Measurements from ENCODE around the gene CFAP54.
"Not testable (repeated sequence)": the region's sequence is repeated elsewhere in the genome, so short reads cannot be mapped to it uniquely, and the experiment has no call there.

Gene CFAP54

DNA sequence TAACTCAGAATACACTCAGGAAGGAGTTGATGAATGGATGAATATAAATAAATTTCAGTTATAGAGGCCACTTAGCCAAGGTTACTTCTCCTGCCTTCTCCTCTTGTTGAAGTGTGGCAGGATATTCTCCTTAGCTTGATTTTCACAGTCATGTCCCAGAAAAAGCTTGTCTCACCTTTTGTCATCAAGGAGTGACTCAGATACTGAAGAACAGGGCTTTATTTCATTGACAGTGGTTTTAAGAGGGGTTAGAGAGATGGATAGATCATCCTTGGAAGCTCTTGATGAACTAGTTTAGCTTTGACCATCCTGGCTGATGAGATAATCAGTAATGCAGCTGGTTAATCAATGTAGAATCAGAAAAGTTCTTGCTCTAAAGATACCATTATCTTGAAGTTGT is 35.0 kb upstream of the CFAP54 start:
- TF ChIP-seq POLR2AphosphoS5 (IDR thresholded peaks at IDR 0.05; ENCODE audit: borderline replicate concordance, low read depth, low read length) (no peak), EZH2 (IDR thresholded peaks at IDR 0.05) (no peak), FOXP2 (optimal IDR thresholded peaks at IDR 0.05; ENCODE audit: control extremely low read depth, extremely low read length, insufficient read depth) (no peak)
- no peak overlapping the region for H3K9ac ChIP-seq (ENCODE audit: insufficient read length)
- no peak for DNase-seq (ENCODE audit: low read depth, low spot score)

GRCh38 chr12:96456265-96456974 is 33.0 kb upstream of the CFAP54 start:
- no peak overlapping the region for H3K4me3 ChIP-seq
- DNase-seq (ENCODE audit: low read depth, low spot score), result no peak
- H3K36me3 ChIP-seq (ENCODE audit: insufficient read depth, low read length), result no peaks in the 10 kb centered on the region
- H3K27ac ChIP-seq, result no peak overlapping the region
- TF ChIP-seq EZH2 (IDR thresholded peaks at IDR 0.05) (no peak), POLR2AphosphoS5 (IDR thresholded peaks at IDR 0.05; ENCODE audit: borderline replicate concordance, low read depth, low read length) (no peak)
- H3K9ac ChIP-seq (ENCODE audit: insufficient read length), result no peak overlapping the region
- H3K9me3 ChIP-seq (ENCODE audit: low read depth, low read length), result no peaks in the 10 kb centered on the region

More for the DNA sequence above, 35.0 kb upstream of the CFAP54 start:
- Histone ChIP-seq H3K36me3 (ENCODE audit: insufficient read depth, low read length) (no peaks in the 10 kb centered on the region), H3K4me3 (no peak overlapping the region), H3K9me3 (ENCODE audit: low read depth, low read length) (no peaks in the 10 kb centered on the region), H3K27ac (no peak overlapping the region)

DNA sequence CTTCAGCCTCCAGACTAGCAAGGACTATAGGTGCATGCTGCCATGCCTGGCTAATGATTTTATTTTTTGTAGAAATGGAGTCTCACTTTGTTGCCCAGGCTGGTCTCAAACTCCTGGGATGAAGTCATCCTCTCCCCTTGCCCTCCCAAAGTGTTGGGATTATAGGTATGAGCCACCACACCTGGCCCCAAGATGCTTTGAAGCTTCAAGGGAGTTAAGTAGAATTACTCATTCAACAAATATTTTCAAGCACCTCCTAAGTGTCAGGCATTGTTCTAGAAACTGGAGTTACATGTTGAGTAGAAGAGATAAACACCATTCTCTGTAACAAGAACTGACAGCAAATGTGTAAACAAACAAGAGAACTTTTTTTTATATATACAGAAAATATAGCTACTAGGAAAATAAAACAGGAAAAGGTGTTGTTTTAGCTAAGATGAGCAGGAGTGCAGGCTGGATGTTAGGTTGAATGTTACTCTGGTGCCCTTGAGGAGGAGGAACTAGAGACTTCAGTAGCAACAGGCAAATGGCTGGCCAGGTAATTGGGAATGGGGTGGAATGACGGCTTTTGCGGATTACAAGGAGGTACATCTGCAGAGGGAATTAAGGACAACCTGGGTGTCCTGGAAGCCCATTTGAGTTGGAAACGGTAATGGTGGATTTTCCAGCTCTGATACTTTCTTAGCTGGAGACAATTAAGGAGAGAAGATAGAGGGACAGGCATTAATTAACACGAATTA is 32.0 kb upstream of the CFAP54 start:
- DNase-seq (ENCODE audit: low read depth, low spot score), result no peak
- no peak overlapping the region for H3K27ac ChIP-seq

DNA sequence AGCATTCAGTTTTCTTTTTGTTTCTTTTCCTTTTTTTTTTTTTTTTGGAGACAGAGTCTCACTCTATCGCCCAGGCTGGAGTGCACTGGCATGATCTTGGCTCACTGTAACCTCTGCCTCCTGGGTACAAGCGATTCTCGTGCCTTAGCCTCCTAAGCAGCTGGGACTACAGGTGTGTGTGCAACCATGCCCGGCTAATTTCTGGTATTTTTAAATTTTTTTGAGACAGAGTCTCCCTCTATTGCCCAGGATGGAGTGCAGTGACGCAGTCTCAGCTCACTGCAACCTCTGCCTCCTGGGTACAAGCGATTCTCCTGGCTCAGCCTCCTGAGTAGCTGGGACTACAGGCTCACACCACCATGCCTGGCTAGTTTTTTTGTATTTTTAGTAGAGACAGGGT is 30.1 kb upstream of the CFAP54 start:
- H3K9ac ChIP-seq (ENCODE audit: insufficient read length); H3K36me3 ChIP-seq (ENCODE audit: insufficient read depth, low read length); H3K27ac ChIP-seq; H3K4me3 ChIP-seq; DNase-seq (ENCODE audit: low read depth, low spot score); H3K9me3 ChIP-seq (ENCODE audit: low read depth, low read length): not testable (repeated sequence)

More for the DNA sequence above, 32.0 kb upstream of the CFAP54 start:
- TF ChIP-seq FOXP2 (optimal IDR thresholded peaks at IDR 0.05; ENCODE audit: control extremely low read depth, extremely low read length, insufficient read depth) (no peak), POLR2AphosphoS5 (IDR thresholded peaks at IDR 0.05; ENCODE audit: borderline replicate concordance, low read depth, low read length) (no peak), EZH2 (IDR thresholded peaks at IDR 0.05) (no peak)
- no peaks in the 10 kb centered on the region for H3K9me3 ChIP-seq (ENCODE audit: low read depth, low read length)
- H3K9ac ChIP-seq (ENCODE audit: insufficient read length), result no peak overlapping the region
- H3K4me3 ChIP-seq, result no peak overlapping the region
- H3K36me3 ChIP-seq (ENCODE audit: insufficient read depth, low read length), result no peaks in the 10 kb centered on the region

GRCh38 chr12:96462571-96463280 is 26.7 kb upstream of the CFAP54 start:
- no peak overlapping the region for H3K27ac ChIP-seq
- H3K36me3 ChIP-seq (ENCODE audit: insufficient read depth, low read length), result no peaks in the 10 kb centered on the region
- no peak overlapping the region for H3K4me3 ChIP-seq
- H3K9me3 ChIP-seq (ENCODE audit: low read depth, low read length), result no peaks in the 10 kb centered on the region
- DNase-seq (ENCODE audit: low read depth, low spot score), result no peak
- TF ChIP-seq POLR2AphosphoS5 (IDR thresholded peaks at IDR 0.05; ENCODE audit: borderline replicate concordance, low read depth, low read length), result no peak
- TF ChIP-seq FOXP2 (optimal IDR thresholded peaks at IDR 0.05; ENCODE audit: control extremely low read depth, extremely low read length, insufficient read depth), result no peak
- H3K9ac ChIP-seq (ENCODE audit: insufficient read length), result no peak overlapping the region

GRCh38 chr12:96465896-96466295 is 23.5 kb upstream of the CFAP54 start:
- TF ChIP-seq FOXP2 (optimal IDR thresholded peaks at IDR 0.05; ENCODE audit: control extremely low read depth, extremely low read length, insufficient read depth) (no peak), EZH2 (IDR thresholded peaks at IDR 0.05) (no peak), POLR2AphosphoS5 (IDR thresholded peaks at IDR 0.05; ENCODE audit: borderline replicate concordance, low read depth, low read length) (no peak)
- no peaks in the 10 kb centered on the region for H3K9me3 ChIP-seq (ENCODE audit: low read depth, low read length)
- no peak for DNase-seq (ENCODE audit: low read depth, low spot score)
- H3K36me3 ChIP-seq (ENCODE audit: insufficient read depth, low read length), result no peaks in the 10 kb centered on the region
- H3K27ac ChIP-seq, result no peak overlapping the region
- H3K9ac ChIP-seq (ENCODE audit: insufficient read length), result no peak overlapping the region
- no peak overlapping the region for H3K4me3 ChIP-seq

GRCh38 chr12:96466939-96467751 is 22.2 kb upstream of the CFAP54 start:
- Histone ChIP-seq H3K27ac (no peak overlapping the region), H3K36me3 (ENCODE audit: insufficient read depth, low read length) (no peaks in the 10 kb centered on the region), H3K9me3 (ENCODE audit: low read depth, low read length) (no peaks in the 10 kb centered on the region), H3K9ac (ENCODE audit: insufficient read length) (no peak overlapping the region), H3K4me3 (no peak overlapping the region)
- no peak for DNase-seq (ENCODE audit: low read depth, low spot score)
- no peak for TF ChIP-seq POLR2AphosphoS5 (IDR thresholded peaks at IDR 0.05; ENCODE audit: borderline replicate concordance, low read depth, low read length)
- TF ChIP-seq FOXP2 (optimal IDR thresholded peaks at IDR 0.05; ENCODE audit: control extremely low read depth, extremely low read length, insufficient read depth), result no peak
- no peak for TF ChIP-seq EZH2 (IDR thresholded peaks at IDR 0.05)

Measured in SK-N-MC (cell line).